Stimulated activated CD4-positive, alpha-beta T cell treated with anti-CD3 and anti-CD28 coated beads, Interleukin-1b, Interleukin-23, amount 100 ng/mL, for 24 hours (primary cell): ENCODE results near the gene IRAK2.
"Not testable (repeated sequence)": the region's sequence is repeated elsewhere in the genome, so short reads cannot be mapped to it uniquely, and the experiment has no call there.

Source experiments
- DNase-seq, 4 experiments: peaks; one replicate each; pipeline ENCODE4 v3.0.0-alpha.2; 2020; ENCODE audit warnings: low read depth in 4 of 4, low spot score in 1 of 4

IRAK2 gene

GRCh38 chr3:10158555-10158954 is 6.2 kb upstream of the IRAK2 start:
- DNase-seq, result not testable (repeated sequence)

GRCh38 chr3:10160346-10160745 is 4.4 kb upstream of the IRAK2 start:
- no peak for DNase-seq

- DNase-seq, result no peak
Measured at GRCh38 chr3:10160925-10161324, 3.8 kb upstream of the IRAK2 start.

GRCh38 chr3:10162185-10162584 is 2.5 kb upstream of the IRAK2 start:
- no peak for DNase-seq

GRCh38 chr3:10164201-10164545 is 546 bp upstream of the IRAK2 start:
- DNase-seq, result not testable (repeated sequence)

- no peak for DNase-seq
Measured at GRCh38 chr3:10166213-10166604, 1.5 kb downstream of the IRAK2 start.

- no peak for DNase-seq
Measured at GRCh38 chr3:10169000-10169496, 4.3 kb downstream of the IRAK2 start.

- DNase-seq, result no peak
Measured at GRCh38 chr3:10170915-10171478, 6.3 kb downstream of the IRAK2 start.

- no peak for DNase-seq
Measured at GRCh38 chr3:10173095-10173925, 8.6 kb downstream of the IRAK2 start.

- no peak for DNase-seq
Measured at GRCh38 chr3:10173926-10174435, 9.3 kb downstream of the IRAK2 start.

- DNase-seq, result not testable (repeated sequence)
Measured at GRCh38 chr3:10175334-10175733, 10.6 kb downstream of the IRAK2 start.

GRCh38 chr3:10176150-10176549 is 11.4 kb downstream of the IRAK2 start:
- DNase-seq, result not testable (repeated sequence)

- no peak for DNase-seq
Measured at GRCh38 chr3:10177737-10178136, 13.0 kb downstream of the IRAK2 start.

GRCh38 chr3:10178892-10179291 is 14.2 kb downstream of the IRAK2 start:
- DNase-seq, result no peak

- DNase-seq, result no peak
Measured at GRCh38 chr3:10180289-10180688, 15.6 kb downstream of the IRAK2 start.

- no peak for DNase-seq
Measured at GRCh38 chr3:10180738-10181295, 16.1 kb downstream of the IRAK2 start.

- DNase-seq, result no peak
Measured at GRCh38 chr3:10182950-10183349, 18.2 kb downstream of the IRAK2 start.

- no peak for DNase-seq
Measured at GRCh38 chr3:10184250-10184649, 19.5 kb downstream of the IRAK2 start.

- no peak for DNase-seq
Measured at GRCh38 chr3:10185804-10186762, 21.4 kb downstream of the IRAK2 start.

GRCh38 chr3:10187290-10187876 is 22.7 kb downstream of the IRAK2 start:
- no peak for DNase-seq

GRCh38 chr3:10187944-10188343 is 23.2 kb downstream of the IRAK2 start:
- no peak for DNase-seq
